GM12872 (cell line): ENCODE data around the gene SHB.

Experiments used
- TF ChIP-seq, protein P1 (sequence below): IDR thresholded peaks from 3 replicates; pipeline ENCODE4 v1.5.1; 2011; ENCODE audit warnings: low read depth, mild to moderate bottlenecking, low read length, moderate library complexity; ENCODE audit not compliant: insufficient read depth

Gene SHB

DNA sequence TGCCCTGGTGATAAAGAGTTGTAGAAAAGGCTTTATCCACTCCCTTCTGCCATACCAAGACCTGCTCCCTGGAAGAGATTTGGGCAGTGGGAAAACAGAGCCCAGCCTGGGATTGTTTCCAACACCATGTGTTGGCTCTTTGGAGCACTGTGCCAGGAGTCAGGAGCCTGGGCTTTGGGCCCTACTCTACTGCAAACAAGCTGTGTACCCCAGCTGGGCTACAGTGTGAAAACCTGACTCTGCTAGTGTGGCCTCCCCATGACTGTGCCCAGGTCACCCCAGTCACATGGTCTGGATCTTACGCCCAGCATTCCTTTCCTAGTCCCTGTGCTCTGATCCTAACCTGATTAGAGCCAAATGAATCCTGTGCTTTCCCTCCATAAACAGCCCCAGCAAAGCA lies 39.3 kb upstream of the SHB start:
- TF ChIP-seq, protein P1, sequence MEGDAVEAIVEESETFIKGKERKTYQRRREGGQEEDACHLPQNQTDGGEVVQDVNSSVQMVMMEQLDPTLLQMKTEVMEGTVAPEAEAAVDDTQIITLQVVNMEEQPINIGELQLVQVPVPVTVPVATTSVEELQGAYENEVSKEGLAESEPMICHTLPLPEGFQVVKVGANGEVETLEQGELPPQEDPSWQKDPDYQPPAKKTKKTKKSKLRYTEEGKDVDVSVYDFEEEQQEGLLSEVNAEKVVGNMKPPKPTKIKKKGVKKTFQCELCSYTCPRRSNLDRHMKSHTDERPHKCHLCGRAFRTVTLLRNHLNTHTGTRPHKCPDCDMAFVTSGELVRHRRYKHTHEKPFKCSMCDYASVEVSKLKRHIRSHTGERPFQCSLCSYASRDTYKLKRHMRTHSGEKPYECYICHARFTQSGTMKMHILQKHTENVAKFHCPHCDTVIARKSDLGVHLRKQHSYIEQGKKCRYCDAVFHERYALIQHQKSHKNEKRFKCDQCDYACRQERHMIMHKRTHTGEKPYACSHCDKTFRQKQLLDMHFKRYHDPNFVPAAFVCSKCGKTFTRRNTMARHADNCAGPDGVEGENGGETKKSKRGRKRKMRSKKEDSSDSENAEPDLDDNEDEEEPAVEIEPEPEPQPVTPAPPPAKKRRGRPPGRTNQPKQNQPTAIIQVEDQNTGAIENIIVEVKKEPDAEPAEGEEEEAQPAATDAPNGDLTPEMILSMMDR = no peak

DNA sequence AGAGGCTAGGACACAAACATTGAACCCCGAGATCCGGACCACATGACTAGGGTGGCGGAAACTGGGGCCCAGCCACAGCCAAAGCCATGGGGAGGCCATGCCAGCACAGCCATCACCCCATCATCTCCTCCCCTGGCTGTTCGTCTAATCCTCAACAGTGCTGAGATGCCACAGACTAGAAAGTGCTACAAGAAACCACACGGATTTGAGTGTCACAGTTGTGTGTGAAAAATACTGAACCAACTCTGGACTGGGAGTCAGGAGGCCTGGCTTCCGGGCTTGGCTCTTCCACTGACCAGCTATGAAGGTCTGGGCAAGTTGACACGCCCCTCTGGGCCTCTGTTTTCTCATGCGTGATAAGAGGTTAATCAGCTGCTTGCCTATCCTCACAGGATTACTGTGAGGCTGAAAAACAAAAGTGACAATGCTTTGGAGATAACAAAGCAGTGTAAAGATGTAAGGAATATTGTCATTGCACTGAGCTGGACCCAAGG lies 38.8 kb upstream of the SHB start:
- TF ChIP-seq, protein P1 = no peak

DNA sequence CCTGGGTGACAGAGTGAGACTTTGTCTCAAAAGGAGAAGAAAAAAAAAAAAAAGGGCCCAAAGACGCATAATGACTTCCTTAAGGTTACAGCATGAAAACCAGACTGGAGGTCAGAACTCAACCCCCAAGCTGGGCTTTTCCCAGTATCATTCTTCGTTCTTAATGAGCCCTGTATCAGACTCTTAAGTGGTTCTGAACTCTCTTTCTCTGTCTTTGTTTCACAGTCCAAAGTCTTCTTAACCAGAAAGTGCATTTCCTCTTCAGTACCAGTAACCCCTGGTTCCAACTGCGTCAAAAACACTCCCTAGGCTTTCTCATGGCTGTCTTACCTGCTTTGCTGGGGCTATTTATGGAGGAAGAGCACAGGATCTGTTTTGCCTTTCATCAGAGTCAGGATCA lies 38.4 kb upstream of the SHB start:
- TF ChIP-seq, protein P1 = no peak

DNA sequence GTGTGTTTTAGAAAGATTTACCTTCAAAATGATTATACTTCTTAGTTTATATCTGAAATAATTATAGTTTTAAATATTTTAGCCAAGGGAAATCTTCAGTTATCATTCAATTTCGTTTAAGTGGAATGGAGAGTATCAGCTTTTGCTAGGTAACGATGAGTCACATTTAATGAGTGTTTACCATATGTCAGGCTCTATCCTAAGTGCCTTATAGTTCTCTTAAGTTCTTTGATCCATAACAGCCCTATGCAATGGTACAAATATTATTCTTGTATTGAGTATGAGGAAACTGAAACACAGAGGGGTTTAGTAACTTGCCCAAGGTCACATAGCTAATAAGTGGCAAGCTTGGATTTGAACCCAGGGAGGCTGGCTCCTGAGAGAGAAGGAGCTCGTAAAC lies 37.5 kb upstream of the SHB start:
- TF ChIP-seq, protein P1 = no peak

DNA sequence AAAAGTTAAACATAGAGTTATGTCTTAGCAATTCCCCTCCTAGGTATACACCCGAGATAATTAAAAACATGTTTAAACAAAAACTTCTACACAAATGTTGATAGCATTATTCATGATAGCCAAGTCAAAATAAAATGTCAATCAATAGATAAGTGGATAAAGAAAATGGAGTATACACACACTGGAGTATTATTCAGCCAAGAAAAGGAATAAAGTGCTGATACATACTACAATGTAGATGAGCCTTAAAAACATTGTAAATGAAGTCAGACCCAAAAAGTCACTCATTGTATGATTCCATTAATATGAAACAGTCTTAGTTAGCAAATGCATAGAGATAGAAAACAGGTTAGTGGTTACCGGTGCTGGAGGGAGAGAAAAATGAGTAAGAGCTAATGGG lies 34.3 kb upstream of the SHB start:
- TF ChIP-seq, protein P1 = no peak

DNA sequence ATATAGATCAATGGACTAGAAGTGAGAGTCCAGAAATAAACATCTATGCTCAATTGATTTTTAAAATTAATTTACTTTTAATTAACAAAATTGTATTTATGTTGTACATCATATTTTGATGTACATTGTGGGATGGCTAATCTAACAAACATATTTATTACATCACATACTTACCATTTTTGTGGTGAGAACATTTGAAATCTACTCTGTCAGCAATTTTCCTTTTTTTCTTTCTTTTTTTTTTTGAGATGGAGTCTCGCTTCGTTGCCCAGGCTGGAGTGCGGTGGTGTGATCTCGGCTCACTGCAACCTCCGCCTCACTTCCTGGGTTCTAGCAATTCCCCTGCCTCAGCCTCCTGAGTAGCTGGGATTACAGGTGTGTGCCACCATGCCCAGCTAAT lies 32.4 kb upstream of the SHB start:
- TF ChIP-seq, protein P1 = no peak

DNA sequence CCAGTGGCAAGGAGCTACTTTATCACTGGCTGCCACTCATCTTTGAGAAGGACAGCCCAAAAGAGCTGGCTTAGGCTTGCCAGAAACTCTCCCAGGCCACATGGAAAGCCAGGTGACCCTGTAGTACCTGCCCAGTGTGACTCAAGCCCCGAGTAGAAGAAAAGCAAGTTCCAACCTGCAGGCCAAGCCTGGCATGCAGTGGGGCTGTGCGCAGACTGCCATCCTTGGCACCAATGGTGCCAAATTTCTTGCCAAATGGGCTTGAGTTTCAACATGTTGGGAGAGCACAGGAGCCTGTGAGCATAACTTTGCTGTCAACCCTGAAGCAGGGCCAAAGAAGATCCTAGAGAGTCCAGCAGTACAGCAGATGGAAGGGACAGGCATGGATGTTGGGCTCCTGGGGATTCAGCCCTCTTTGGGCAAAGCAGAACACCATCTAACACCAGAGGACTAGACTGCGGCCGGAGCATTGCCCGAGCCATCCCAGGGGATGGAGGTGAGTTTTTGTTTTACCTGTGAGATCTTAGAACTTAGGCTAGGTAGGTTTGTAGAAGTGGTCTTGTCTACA lies 27.3 kb upstream of the SHB start:
- TF ChIP-seq, protein P1 = no peak
